ENCODE data around the gene CLNS1A.

DNA sequence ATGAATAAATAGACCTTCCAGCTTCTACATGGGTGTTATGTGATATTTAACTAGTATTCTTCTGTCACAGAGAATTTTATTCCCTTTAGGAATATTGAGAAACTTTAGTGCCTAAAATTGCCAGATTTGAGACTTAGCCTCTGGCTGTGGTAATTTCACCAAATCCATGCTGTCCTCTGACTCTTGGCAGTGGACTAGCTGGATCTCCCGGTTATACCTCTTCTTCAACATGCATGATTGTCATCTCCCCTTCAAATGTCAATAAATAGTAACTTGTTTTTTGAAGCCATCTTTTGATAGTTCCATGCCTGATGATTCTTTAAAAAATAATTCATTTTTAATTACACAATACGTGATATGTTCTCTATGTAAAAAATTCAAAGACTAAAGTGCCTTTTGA lies 39.4 kb downstream of the CLNS1A start:
- TF ChIP-seq POLR2A (IDR thresholded peaks at IDR 0.05; ENCODE audit: low read depth): no peak
- no peak for TF ChIP-seq CTCF (IDR thresholded peaks at IDR 0.05)

All from esophagus muscularis mucosa (tissue), 3 donors.